Stimulated activated CD4-positive, alpha-beta T cell treated with anti-CD3 and anti-CD28 coated beads, Interleukin-4, amount 100 ng/mL, for 48 hours (primary cell): ENCODE data around the gene ARPC1A.

Experiments
- DNase-seq, 2 donors: peaks; one replicate each; pipeline ENCODE4 v3.0.0-alpha.2; 2020; ENCODE audit warnings: low read depth in 2 of 2

The ARPC1A gene

DNA sequence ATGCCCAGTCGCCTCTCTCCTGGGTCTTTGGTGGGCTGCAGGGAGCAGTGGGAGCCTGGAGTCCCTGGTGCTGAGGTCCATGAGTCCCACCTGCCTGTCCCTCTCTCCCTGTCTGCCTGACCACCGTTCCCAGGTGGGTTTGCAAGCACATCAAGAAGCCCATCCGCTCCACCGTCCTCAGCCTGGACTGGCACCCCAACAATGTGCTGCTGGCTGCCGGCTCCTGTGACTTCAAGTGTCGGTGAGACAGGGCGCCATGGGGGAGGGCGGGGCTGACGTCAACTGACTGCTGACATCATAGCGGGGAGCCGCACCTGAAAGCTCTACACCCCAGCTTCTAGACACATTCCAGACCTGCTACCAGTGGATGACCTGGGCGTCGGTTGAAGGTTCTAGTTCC lies 64.1 kb downstream of the ARPC1A start:
- no peak for DNase-seq

DNA sequence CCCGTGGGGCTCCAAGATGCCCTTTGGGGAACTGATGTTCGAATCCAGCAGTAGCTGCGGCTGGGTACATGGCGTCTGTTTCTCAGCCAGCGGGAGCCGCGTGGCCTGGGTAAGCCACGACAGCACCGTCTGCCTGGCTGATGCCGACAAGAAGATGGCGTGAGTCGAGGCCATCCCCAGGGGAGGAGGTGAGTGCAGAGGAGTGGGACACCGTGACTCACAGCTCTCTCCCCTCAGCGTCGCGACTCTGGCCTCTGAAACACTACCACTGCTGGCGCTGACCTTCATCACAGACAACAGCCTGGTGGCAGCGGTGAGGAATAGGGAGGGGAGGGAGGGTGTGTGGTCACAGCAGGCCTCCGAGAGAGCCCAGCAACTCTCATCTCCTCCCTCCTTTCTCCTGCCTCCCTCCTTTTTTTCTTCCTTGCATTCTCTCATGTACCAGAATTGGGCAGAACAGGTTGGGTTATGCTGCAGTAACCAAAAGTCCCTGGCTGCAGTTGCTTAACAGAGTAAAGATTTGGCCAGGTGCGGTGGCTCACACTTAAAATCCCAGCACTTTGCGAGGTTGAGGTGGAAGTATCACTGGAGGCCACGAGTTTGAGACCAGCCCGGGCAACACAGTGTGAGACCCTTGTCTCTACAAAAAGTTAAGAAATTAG lies 65.4 kb downstream of the ARPC1A start:
- DNase-seq: no peak

- DNase-seq: no peak
These were observed 66.3 kb downstream of the ARPC1A start for GRCh38 chr7:99392046-99392445.

GRCh38 chr7:99392659-99393354 lies 67.1 kb downstream of the ARPC1A start:
- peak; percentile 61 to 69 for DNase-seq

- DNase-seq: no peak
These were observed 67.9 kb downstream of the ARPC1A start for GRCh38 chr7:99393355-99394187.

DNA sequence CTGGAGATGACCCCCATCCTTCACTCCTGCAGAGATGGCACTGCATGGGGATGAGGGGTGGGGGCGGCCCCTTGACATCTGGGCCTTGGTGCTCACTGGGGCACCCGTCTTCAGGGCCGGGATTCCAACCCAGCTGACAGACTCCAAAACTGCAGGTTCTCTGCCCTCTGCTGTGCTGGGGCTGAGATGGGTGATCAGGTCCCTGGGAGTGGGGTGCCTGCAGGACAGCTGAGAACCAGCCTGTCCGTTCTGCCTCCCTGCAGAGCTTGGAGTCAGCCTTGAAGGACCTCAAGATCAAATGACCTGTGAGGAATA lies 68.4 kb downstream of the ARPC1A start:
- DNase-seq: no peak

- no peak for DNase-seq
These were observed 70.1 kb downstream of the ARPC1A start for GRCh38 chr7:99395616-99396327.

DNA sequence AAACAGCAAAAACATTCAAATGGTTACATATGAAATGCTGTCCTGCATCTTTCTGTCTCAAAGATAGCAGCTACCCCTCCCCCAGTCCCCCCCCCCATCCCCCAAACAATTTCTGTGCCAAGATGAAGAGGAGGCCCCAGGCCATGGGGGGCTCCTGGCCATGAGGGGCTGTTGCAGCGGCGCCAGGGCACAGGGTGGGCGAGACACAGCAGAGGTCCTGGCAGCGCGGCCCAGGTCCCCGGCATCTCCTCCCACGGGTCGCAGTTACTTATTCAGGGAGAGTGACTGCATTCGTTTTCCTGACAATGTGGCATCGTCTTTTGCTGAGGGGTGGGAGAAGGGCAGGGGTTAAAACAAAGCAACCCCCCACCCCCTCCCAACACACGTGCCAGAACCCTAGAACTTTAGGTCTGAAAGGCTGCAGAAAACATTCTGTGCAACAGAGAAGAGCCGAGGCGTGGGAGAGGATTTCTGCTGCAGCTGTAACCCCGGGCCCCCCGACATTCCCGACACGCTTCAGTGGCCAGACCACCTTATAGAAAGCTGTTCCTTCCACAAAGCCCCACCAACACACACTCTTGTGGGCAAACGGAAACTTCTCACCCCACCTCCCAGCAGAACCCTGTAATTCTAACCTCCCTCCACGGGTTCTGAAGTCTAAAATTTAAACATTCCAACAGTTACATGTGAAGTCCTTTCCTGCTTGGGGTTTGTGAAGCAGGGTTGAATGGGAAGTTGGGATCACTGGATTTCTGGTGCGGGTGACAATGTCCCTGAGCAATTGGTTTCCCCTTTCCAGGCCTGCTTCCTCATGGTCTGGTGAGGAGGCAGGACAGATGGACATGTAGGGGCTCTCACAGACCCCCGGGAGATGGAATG lies 71.0 kb downstream of the ARPC1A start:
- no peak for DNase-seq

DNA sequence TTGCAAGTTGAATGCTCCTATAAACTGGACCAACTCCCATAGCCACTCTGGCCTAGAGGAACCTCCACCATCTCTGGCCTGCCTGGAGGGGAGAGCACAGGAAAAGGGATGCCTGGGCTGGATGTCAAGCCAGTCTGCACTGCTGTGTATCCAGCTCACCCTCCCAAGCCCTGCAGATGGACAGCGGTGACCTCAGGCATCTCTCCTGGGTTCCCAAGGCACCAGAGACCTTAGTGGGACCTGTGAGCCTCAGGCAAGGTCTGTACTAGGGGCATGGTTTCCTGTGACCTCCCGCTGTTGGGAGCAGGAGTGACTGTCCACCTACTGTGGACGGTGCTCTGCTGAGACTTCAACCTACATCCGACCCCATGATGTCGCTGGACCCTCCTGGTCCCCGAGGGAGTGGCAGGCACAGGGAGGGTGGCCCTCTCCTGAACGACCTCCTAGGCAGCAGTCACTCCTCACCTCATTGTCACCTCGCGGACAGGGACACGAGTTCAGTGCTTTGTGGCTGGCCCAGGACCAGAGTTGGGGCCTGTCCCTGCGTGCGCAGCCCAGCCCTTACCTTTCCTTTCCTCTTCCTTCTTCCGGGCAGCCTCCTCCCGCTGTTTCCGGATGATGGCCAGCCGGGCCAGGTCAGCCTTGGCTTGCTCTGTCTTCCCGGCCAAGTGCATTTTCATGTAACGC lies 71.7 kb downstream of the ARPC1A start:
- no peak for DNase-seq

GRCh38 chr7:99398891-99399445 lies 73.3 kb downstream of the ARPC1A start:
- DNase-seq: no peak

DNA sequence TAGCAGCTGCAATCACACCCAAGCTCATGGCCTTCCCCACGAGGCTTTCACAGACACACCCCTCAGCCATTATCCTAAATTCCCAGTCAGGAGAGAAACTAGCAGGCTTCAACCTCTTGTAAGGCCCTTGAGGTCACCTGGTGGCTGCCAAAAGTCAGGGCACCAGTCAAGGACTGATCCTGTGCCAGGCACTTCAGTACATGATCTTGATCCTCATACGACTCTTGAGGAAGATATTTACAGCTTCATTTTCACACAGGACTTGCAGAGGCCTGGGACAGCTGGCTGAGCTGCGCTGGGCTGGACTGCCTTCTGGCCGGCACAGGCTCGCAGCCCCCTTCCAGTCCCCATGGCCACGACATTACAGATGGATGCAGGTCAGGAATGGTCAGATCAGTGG lies 73.9 kb downstream of the ARPC1A start:
- no peak for DNase-seq

GRCh38 chr7:99402854-99403253 lies 77.2 kb downstream of the ARPC1A start:
- no peak for DNase-seq

GRCh38 chr7:99403764-99404163 lies 78.1 kb downstream of the ARPC1A start:
- no peak for DNase-seq

GRCh38 chr7:99404235-99404976 lies 78.7 kb downstream of the ARPC1A start:
- DNase-seq: no peak

DNA sequence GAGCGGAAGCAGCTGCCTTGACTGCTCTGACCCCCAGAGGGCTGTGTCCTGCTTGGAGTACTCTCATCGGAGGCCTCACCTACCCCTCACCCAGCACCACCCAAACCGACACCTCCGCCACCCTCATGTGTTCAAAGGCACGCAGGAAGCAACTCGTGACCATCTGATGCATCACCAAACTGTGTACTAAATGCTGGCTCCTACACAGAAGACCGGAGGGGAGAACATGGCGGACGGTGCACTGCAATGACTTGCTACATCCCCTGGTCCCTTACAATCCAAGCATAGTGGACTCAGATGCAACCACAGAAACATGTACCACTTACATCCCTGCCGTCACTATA lies 79.3 kb downstream of the ARPC1A start:
- no peak for DNase-seq

GRCh38 chr7:99406557-99406956 lies 80.9 kb downstream of the ARPC1A start:
- DNase-seq: no peak

GRCh38 chr7:99407872-99408378 lies 82.2 kb downstream of the ARPC1A start:
- peak in 1 of 2 donors; percentile 35 for DNase-seq

- DNase-seq: peak; percentile 83 to 85
These were observed 82.9 kb downstream of the ARPC1A start, which contains the start of the genes BUD31 and PDAP1 for GRCh38 chr7:99408379-99409191. BUD31 (plus strand) TSS chr7:99408969; CDS start chr7:99411093, 2,124 bp downstream. PDAP1 (minus strand) TSS chr7:99408597; CDS start chr7:99408548, 49 bp downstream.
